ENCODE results near the gene CEACAM1. TPM values are rescaled to one million over a fixed set of nuclear protein-coding genes. Genes with fewer than 3 reads are reported as not detected.

Gene CEACAM1
- total and polyA plus RNA-seq, 2 donors (not counting 1 experiment from before 2014, with no cell fraction given) = 0.03 TPM; not detected in 1

- no peaks in the 10 kb centered on the region for H3K9me3 ChIP-seq (ENCODE audit: control insufficient read depth, insufficient read depth, low read depth, low read length)
- H3K79me2 ChIP-seq (ENCODE audit: control insufficient read depth, insufficient read depth, low read length) = no peaks in the 10 kb centered on the region
- H3K27me3 ChIP-seq (ENCODE audit: control insufficient read depth, insufficient read depth, low read length) = no peaks in the 10 kb centered on the region
- H3K4me1 ChIP-seq (ENCODE audit: control insufficient read depth, extremely low read depth, insufficient read depth, low read length) = no peaks in the 10 kb centered on the region
- no peak overlapping the region for H3K27ac ChIP-seq (ENCODE audit: insufficient read depth, low read length)
- no peak overlapping the region for H2AFZ ChIP-seq (ENCODE audit: low read length)
- TF ChIP-seq CTCF (conservative IDR thresholded peaks at IDR 0.05 in 1 of 2, IDR thresholded peaks at IDR 0.05 in 1 of 2; ENCODE audit: low read depth in 1 of 2, low read length in 2 of 2) = no peak
- no peak for TF ChIP-seq EZH2 (IDR thresholded peaks at IDR 0.05; ENCODE audit: low read length, missing control alignments)
- H3K36me3 ChIP-seq (ENCODE audit: control insufficient read depth, insufficient read depth, low read length) = no peaks in the 10 kb centered on the region
- no peak for DNase-seq (ENCODE audit: low read depth in 2 of 2)
- no peak overlapping the region for H3K4me3 ChIP-seq (replicated peaks in 1 of 4; ENCODE audit: control extremely low read depth in 1 of 4, insufficient read depth in 1 of 4, low read depth in 3 of 4, low read length in 4 of 4)
- H3K9ac ChIP-seq (ENCODE audit: insufficient read depth, low read length) = no peak overlapping the region
- H3K4me2 ChIP-seq (ENCODE audit: extremely low read depth, insufficient read depth, low read length) = no peak overlapping the region
- no peaks in the 10 kb centered on the region for H4K20me1 ChIP-seq (ENCODE audit: control insufficient read depth, extremely low read depth, insufficient read depth, low read length)
Observed at GRCh38 chr19:42532891-42533290, 4.6 kb upstream of the CEACAM1 start.

- Histone ChIP-seq H3K27ac (ENCODE audit: insufficient read depth, low read length) (no peak overlapping the region), H3K79me2 (ENCODE audit: control insufficient read depth, insufficient read depth, low read length) (no peaks in the 10 kb centered on the region), H3K9ac (ENCODE audit: insufficient read depth, low read length) (no peak overlapping the region), H3K27me3 (ENCODE audit: control insufficient read depth, insufficient read depth, low read length) (no peaks in the 10 kb centered on the region), H4K20me1 (ENCODE audit: control insufficient read depth, extremely low read depth, insufficient read depth, low read length) (no peaks in the 10 kb centered on the region), H3K9me3 (ENCODE audit: control insufficient read depth, insufficient read depth, low read depth, low read length) (no peaks in the 10 kb centered on the region), H3K4me1 (ENCODE audit: control insufficient read depth, extremely low read depth, insufficient read depth, low read length) (no peaks in the 10 kb centered on the region), H3K4me3 (replicated peaks in 1 of 4; ENCODE audit: control extremely low read depth in 1 of 4, insufficient read depth in 1 of 4, low read depth in 3 of 4, low read length in 4 of 4) (no peak overlapping the region), H3K36me3 (ENCODE audit: control insufficient read depth, insufficient read depth, low read length) (no peaks in the 10 kb centered on the region), H3K4me2 (ENCODE audit: extremely low read depth, insufficient read depth, low read length) (no peak overlapping the region), H2AFZ (ENCODE audit: low read length) (no peak overlapping the region)
- no peak for DNase-seq (ENCODE audit: low read depth in 2 of 2)
- TF ChIP-seq CTCF (conservative IDR thresholded peaks at IDR 0.05 in 1 of 2, IDR thresholded peaks at IDR 0.05 in 1 of 2; ENCODE audit: low read depth in 1 of 2, low read length in 2 of 2) (no peak), EZH2 (IDR thresholded peaks at IDR 0.05; ENCODE audit: low read length, missing control alignments) (no peak)
Observed at GRCh38 chr19:42531313-42531712, 3.0 kb upstream of the CEACAM1 start.

GRCh38 chr19:42529248-42529764, 1.0 kb upstream of the CEACAM1 start:
- H3K4me2 ChIP-seq (ENCODE audit: extremely low read depth, insufficient read depth, low read length) = no peak overlapping the region
- no peaks in the 10 kb centered on the region for H3K79me2 ChIP-seq (ENCODE audit: control insufficient read depth, insufficient read depth, low read length)
- H3K36me3 ChIP-seq (ENCODE audit: control insufficient read depth, insufficient read depth, low read length) = no peaks in the 10 kb centered on the region
- no peaks in the 10 kb centered on the region for H4K20me1 ChIP-seq (ENCODE audit: control insufficient read depth, extremely low read depth, insufficient read depth, low read length)
- no peaks in the 10 kb centered on the region for H3K9me3 ChIP-seq (ENCODE audit: control insufficient read depth, insufficient read depth, low read depth, low read length)
- H3K4me3 ChIP-seq (replicated peaks in 1 of 4; ENCODE audit: control extremely low read depth in 1 of 4, insufficient read depth in 1 of 4, low read depth in 3 of 4, low read length in 4 of 4) = no peak overlapping the region
- no peaks in the 10 kb centered on the region for H3K27me3 ChIP-seq (ENCODE audit: control insufficient read depth, insufficient read depth, low read length)
- no peak overlapping the region for H3K27ac ChIP-seq (ENCODE audit: insufficient read depth, low read length)
- no peaks in the 10 kb centered on the region for H3K4me1 ChIP-seq (ENCODE audit: control insufficient read depth, extremely low read depth, insufficient read depth, low read length)
- no peak overlapping the region for H2AFZ ChIP-seq (ENCODE audit: low read length)
- TF ChIP-seq EZH2 (IDR thresholded peaks at IDR 0.05; ENCODE audit: low read length, missing control alignments) (no peak), CTCF (conservative IDR thresholded peaks at IDR 0.05 in 1 of 2, IDR thresholded peaks at IDR 0.05 in 1 of 2; ENCODE audit: low read depth in 1 of 2, low read length in 2 of 2) (peak; percentile 76 to 90)
- peak; percentile 7 to 34 for DNase-seq (ENCODE audit: low read depth in 2 of 2)
- H3K9ac ChIP-seq (ENCODE audit: insufficient read depth, low read length) = no peak overlapping the region

Measured in fibroblast of lung (primary cell).